C1 segment of cervical spinal cord (tissue), 14 donors: ENCODE data around the gene KCNH2.
A peak's percentile ranks its signal among the peaks of the same experiment; 100 is the strongest.

ENCODE experiments used
- DNase-seq, 14 donors: peaks; one replicate each; lab custom pipeline; 2025; lab: John Stamatoyannopoulos, UW

Gene KCNH2

DNA sequence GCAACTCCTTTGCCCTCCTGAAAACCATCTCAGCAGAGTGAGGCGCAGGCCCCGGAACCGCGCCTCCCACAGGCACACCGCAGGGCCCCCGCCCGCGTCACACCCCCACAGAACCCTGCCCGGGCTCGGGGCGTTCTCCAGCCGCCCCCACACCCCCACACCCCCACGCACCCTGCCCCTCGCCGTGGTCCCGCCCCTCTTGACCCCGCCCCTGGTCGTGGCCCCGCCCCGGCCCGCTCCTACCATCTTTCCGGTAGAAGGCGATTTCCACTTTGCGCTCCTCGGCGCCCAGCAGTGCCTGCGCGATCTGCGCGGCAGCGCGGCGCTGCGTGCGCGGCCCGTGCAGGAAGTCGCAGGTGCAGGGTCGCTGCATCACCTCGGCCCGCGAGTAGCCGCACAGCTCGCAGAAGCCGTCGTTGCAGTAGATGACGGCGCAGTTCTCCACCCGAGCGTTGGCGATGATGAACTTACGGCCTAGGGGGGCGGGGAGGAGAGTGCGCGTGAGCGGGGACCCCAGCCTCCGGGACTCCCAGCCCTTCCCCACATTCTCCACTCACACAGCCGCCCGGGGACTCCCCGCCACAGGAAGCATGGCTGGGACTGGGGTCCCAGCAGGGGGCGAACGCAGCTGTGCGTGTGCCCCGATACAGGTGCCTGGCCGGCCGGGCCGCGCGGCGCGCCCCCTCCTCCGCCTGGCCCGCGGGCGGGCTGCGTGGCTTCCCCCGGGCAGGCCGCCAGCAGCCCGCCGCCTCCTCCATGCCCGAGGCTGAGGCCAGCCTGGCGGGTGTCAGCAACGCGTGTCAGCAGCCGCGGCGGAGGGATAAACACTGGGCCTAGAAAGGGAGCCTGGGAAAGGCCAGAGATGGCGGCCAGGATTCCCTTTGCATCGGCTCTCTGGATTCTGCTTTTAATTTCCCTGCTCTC lies 3.4 kb downstream of the KCNH2 start:
- peak in 5 of 14 donors; percentile 20 to 54 (median 48) for DNase-seq

DNA sequence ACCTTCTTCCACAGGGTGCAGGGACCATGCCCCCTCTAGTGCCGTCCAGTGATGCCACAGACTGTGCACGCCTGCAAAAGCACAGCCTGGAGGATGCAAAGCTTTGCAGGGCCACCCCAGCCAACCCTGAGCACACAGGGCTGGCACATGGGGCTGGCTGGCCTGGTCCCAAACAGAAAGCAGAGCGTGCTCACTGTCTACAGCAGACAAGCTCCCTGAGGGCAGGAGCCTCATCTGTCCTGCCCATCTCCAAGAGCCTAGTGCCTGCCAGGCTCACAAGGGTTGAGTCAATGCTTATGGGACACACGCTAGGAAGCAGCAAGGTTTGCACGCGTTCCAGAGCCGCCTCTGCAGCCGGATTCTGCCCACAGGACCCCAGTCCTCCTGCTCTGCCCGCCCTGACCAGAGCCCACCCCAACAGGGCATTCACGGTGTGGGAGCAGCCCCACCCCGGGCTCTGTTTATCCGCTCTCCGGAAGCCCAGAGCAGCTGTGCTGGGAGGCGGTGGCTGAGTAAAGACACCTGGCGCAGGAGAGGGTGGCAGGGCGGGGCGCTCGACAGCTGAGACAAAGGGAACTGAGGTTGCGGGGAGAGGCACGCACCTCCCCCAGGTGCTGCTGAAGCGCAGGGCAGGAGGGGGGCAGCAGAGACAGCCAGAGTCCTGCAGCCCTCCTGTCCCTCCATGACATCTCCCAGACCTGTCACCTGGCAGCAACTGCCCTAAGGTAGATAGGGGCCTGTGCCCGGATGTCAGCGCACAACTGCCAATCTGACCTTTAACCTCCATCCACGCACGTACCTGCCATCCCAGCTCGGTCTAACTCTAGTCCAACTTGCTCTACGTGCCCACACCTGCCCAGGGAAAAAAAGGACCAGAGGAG lies 4.3 kb downstream of the KCNH2 start:
- no peak for DNase-seq

- DNase-seq: no peak
These were observed 5.4 kb downstream of the KCNH2 start for GRCh38 chr7:150972741-150973140.

- DNase-seq: peak in 11 of 14 donors; percentile 21 to 67 (median 54)
These were observed 6.1 kb downstream of the KCNH2 start for GRCh38 chr7:150972023-150972468.

- peak in 1 of 14 donors; percentile 40 for DNase-seq
These were observed 6.7 kb downstream of the KCNH2 start for GRCh38 chr7:150971242-150972022.

DNA sequence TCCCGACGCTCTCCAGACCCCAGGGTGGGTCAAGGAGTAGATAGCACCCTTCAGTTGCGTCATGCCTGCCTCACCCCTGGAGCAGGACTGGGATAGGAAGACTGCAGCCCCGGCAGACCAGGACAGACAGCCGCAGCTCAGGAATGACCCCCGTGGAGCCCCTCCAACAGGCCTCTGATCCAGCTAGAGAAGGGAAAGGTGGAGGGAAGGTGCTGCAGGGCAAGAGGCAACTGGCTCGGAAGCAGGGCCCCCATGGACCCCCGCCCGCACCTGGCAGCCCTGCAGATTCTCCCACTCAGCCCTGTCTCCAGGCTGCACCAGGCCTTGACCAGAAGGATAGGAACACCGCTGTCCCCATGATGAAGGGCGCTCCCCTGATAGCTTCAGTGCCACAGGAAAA lies 7.7 kb downstream of the KCNH2 start:
- DNase-seq: no peak

GRCh38 chr7:150969475-150969874 lies 8.6 kb downstream of the KCNH2 start:
- DNase-seq: peak in 1 of 14 donors; percentile 88

DNA sequence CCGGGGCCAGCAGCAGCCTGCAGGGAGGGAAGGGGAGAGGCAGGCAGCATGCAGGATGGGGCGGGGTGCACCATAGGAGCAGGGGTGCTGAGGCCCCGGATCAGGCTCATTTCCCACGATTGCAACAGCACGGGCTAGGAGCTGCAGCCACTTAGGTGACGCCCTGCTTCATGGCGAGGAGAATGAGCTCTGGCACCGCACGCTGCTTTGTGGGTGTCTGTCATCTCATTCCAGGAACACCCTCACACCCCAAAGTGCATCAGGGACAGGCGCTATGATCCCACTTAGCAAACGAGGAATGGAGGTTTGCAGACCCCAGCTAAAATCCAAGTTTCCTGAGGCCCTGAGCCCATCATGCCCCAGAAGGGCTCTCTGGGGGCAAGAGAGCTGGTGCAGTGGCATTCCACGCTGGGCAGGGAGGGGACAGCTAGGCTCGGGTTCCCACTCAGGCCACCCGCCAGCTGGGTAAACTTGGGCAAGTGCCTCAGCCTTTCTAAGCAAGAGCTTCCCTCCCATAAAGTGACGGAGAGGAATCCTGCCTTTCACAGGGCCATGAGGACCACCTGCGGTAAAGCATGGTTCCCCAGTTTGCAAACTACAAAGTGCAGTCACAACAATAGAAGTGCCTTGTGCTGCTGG lies 9.3 kb downstream of the KCNH2 start:
- peak in 1 of 14 donors; percentile 33 for DNase-seq

GRCh38 chr7:150968056-150968733 lies 9.9 kb downstream of the KCNH2 start:
- no peak for DNase-seq

GRCh38 chr7:150967349-150967748 lies 10.8 kb downstream of the KCNH2 start:
- DNase-seq: no peak

- DNase-seq: no peak
These were observed 12.1 kb downstream of the KCNH2 start for GRCh38 chr7:150966002-150966401.

- DNase-seq: no peak
These were observed 12.8 kb downstream of the KCNH2 start for GRCh38 chr7:150965273-150965830.

- DNase-seq: peak in 2 of 14 donors; percentile 42 to 88
These were observed 13.5 kb downstream of the KCNH2 start for GRCh38 chr7:150964593-150965111.

DNA sequence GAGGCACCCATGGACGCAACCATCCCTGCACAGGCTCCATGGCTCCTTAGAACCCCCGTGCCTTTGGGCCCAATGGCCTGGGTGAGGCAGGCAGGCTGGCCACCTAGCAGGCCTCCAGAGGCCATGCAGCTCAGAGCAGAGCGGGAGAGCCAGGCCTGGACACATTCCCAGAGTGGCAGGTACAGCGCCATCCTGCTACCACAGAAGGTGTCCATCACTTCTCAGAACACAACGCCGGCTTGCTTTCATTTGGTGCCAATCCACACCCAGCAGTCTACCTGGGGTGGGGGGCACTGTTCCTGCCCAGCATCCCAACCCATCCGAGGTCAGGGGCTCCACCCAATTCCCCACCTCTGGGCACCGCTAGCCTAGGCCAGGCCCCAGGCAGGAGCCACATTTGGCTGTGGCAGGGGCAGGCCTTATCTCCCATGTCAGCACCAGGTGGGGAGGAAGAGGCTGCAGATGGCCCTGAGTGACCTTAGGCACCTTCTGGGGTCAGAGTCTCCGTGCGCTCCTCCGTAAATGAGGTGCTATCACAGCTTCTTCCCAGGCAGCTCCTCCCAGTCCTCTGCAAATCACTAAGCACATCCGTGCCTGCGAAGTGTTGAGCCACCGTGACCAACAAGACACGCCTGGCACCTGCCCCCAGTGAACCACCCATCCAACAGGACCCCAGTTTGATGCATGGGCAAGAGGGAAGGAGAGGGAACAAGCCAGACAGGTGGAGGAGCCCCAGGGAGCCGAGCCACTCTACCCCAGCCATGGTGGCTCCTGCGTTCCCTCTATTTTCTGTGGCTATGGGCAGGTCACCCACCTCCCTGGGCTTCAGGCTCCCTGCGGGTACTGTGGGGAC lies 14.2 kb downstream of the KCNH2 start:
- peak in 1 of 14 donors; percentile 66 for DNase-seq

DNA sequence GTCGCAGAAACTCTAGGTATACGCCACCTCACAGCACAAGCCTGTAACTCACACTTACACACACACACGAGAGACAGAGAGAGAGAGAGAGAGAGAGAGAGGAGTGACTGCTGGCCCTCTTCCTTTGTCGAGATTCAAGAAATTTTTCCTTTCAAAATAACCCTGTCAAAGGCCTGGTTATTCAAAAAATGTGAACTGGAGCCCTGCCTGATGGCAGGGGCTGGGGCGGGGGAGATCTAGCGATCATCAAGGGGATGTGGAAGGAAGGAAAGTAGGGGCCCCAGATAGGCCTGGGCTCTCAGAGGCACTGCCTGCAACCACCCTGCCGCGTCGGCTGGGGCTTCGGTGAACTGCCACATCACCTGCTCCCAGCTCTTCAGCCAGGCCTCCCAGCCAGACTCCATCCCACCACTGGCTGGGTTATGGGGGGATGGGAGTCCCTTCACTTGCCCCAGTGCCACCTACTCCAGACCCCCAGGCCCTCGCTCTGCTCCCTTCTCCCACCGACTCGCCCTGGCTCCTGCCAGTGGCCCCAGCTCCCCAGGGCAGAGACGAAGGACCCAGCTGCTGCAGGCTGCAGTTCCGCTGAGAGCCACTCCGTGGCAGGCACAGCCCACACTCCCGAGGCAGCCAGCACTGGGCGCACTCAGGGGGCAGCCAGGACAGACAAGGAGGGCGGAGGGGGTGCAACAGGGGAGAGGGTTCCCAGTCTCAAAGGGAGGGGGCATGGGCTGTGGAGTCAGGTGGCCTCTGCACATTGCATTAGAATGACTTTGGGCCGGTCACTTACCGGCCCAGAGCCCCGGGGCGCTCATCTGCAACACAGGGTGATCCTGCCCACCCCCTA lies 15.3 kb downstream of the KCNH2 start:
- peak in 9 of 14 donors; percentile 9 to 70 (median 41) for DNase-seq

DNA sequence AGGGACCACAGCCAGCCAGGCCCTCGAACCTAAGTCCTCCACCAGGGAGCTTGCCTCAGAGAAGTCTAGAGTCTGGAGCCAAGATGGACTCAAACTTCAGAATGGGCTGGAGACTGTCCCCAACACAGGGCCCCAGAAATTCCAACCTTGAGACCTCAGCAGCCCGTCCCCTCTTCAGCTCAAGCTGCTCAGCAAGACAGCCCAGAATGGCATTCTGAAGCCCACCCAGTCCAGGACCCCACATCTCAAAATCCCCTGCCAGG lies 15.9 kb downstream of the KCNH2 start:
- DNase-seq: no peak

- DNase-seq: no peak
These were observed 16.4 kb downstream of the KCNH2 start for GRCh38 chr7:150961510-150962289.
